ENCODE results near the gene DDIAS.

DNA sequence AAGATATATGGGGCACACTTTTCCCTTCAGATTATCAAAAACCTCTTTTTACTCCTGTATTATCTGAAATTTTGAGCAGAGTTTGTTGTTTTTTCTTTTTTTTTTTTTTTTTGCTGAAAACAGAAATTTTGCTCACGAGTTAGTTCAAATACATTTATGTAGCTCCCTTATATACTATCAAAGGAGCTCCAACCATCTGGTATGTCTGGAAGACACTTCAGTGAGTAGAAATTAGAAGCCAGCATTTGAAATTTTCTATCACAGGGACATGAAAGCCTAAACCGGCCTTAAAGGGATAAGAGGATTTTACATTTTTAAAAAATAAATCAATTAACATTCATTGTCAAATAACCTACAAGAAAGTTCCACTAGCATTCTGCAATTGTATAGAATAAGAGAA is 73.3 kb downstream of the DDIAS start:
- TF ChIP-seq, protein P1, sequence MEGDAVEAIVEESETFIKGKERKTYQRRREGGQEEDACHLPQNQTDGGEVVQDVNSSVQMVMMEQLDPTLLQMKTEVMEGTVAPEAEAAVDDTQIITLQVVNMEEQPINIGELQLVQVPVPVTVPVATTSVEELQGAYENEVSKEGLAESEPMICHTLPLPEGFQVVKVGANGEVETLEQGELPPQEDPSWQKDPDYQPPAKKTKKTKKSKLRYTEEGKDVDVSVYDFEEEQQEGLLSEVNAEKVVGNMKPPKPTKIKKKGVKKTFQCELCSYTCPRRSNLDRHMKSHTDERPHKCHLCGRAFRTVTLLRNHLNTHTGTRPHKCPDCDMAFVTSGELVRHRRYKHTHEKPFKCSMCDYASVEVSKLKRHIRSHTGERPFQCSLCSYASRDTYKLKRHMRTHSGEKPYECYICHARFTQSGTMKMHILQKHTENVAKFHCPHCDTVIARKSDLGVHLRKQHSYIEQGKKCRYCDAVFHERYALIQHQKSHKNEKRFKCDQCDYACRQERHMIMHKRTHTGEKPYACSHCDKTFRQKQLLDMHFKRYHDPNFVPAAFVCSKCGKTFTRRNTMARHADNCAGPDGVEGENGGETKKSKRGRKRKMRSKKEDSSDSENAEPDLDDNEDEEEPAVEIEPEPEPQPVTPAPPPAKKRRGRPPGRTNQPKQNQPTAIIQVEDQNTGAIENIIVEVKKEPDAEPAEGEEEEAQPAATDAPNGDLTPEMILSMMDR (IDR thresholded peaks at IDR 0.05): no peak
- TF ChIP-seq POLR2A (IDR thresholded peaks at IDR 0.05): no peak
